ENCODE results near the gene TUBD1. TPM values are rescaled to one million over a fixed set of nuclear protein-coding genes. Genes with fewer than 3 reads are reported as not detected.
"Not testable (repeated sequence)": the region's sequence is repeated elsewhere in the genome, so short reads cannot be mapped to it uniquely, and the experiment has no call there.

The TUBD1 gene
- total RNA-seq, 1 donor from 2014 or later, result 7.6 TPM

GRCh38 chr17:59878624-59879023 lies 14.1 kb downstream of the TUBD1 start:
- FAIRE-seq, result no peak
- Histone ChIP-seq H3K4me3 (ENCODE audit: low read depth, low read length) (no peak overlapping the region), H3K27me3 (ENCODE audit: control insufficient read depth, insufficient read depth, low read length) (no peaks in the 10 kb centered on the region), H3K36me3 (ENCODE audit: control insufficient read depth, insufficient read depth, low read length) (peaks cover 1% of the 10 kb centered on the region)
- TF ChIP-seq, protein P1, sequence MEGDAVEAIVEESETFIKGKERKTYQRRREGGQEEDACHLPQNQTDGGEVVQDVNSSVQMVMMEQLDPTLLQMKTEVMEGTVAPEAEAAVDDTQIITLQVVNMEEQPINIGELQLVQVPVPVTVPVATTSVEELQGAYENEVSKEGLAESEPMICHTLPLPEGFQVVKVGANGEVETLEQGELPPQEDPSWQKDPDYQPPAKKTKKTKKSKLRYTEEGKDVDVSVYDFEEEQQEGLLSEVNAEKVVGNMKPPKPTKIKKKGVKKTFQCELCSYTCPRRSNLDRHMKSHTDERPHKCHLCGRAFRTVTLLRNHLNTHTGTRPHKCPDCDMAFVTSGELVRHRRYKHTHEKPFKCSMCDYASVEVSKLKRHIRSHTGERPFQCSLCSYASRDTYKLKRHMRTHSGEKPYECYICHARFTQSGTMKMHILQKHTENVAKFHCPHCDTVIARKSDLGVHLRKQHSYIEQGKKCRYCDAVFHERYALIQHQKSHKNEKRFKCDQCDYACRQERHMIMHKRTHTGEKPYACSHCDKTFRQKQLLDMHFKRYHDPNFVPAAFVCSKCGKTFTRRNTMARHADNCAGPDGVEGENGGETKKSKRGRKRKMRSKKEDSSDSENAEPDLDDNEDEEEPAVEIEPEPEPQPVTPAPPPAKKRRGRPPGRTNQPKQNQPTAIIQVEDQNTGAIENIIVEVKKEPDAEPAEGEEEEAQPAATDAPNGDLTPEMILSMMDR (IDR thresholded peaks at IDR 0.05; ENCODE audit: insufficient read depth, low read length, severe bottlenecking), result no peak
- DNase-seq (ENCODE audit: low read depth), result no peak

DNA sequence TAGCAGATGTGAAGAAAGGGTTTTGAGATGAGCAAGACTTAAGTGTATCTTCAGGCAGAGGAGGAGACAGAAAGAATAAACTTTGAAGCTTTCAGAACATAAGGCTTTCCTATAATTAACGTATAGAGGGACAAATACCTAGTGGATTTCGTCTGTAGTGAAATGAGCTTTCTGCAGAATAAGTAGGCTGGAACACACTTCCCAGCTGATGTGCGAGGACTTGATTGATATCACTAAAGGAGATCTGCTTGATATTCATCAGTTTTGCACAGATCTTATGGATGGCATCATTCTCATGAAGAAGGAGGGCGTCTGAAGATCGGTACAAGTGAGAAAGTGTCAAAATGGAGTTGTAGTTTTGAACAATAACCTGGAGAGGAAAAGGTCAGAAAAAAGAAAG lies 14.8 kb downstream of the TUBD1 start:
- H3K4me3 ChIP-seq (ENCODE audit: low read depth, low read length), result no peak overlapping the region
- DNase-seq (ENCODE audit: low read depth) (no peak), FAIRE-seq (no peak)
- no peaks in the 10 kb centered on the region for H3K27me3 ChIP-seq (ENCODE audit: control insufficient read depth, insufficient read depth, low read length)
- H3K36me3 ChIP-seq (ENCODE audit: control insufficient read depth, insufficient read depth, low read length), result peaks cover 1% of the 10 kb centered on the region
- TF ChIP-seq, protein P1 (IDR thresholded peaks at IDR 0.05; ENCODE audit: insufficient read depth, low read length, severe bottlenecking), result no peak

DNA sequence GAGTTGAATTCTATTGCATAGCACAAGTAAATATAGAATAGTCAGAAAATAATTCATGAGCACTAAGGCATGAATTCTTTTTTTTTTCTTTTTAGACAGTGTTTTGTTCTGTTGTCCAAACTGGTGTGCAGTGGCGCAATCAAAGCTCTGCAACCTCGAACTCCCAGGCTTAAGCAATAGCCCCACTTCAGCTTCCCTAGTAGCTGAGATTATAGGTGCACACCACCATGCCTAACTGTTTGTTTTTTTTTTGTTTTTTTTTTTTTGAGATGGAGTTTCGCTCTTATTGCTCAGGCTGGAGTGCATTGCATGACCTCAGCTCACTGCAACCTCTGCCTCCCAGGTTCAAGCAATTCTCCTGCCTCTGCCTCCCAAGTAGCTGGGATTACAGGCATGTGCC lies 16.6 kb downstream of the TUBD1 start:
- DNase-seq (ENCODE audit: low read depth), result no peak
- Histone ChIP-seq H3K27me3 (ENCODE audit: control insufficient read depth, insufficient read depth, low read length) (no peaks in the 10 kb centered on the region), H3K4me3 (ENCODE audit: low read depth, low read length) (no peak overlapping the region), H3K36me3 (ENCODE audit: control insufficient read depth, insufficient read depth, low read length) (peaks cover 1% of the 10 kb centered on the region)
- no peak for FAIRE-seq
- TF ChIP-seq, protein P1 (IDR thresholded peaks at IDR 0.05; ENCODE audit: insufficient read depth, low read length, severe bottlenecking), result no peak

DNA sequence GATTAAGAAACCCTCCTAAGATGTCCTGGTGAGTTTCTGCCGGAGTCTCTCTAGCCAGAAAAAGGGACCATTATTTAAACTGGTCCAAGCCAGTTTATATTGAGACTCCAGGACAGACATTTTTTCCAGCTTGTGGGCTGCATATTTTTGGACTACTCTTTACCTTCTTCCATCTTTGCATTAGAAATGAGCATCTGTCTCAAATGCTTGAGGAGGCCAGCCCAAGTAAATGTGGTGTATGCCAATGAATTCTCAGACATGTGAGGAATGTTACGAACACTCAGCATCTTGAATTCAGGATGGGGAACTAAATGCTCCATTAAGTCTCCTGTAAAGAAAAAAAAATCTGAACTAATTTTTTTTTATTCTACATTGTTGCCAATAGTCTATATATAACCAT lies 18.4 kb downstream of the TUBD1 start:
- Histone ChIP-seq H3K36me3 (ENCODE audit: control insufficient read depth, insufficient read depth, low read length) (peaks cover 1% of the 10 kb centered on the region), H3K4me3 (ENCODE audit: low read depth, low read length) (no peak overlapping the region), H3K27me3 (ENCODE audit: control insufficient read depth, insufficient read depth, low read length) (no peaks in the 10 kb centered on the region)
- no peak for FAIRE-seq
- TF ChIP-seq, protein P1 (IDR thresholded peaks at IDR 0.05; ENCODE audit: insufficient read depth, low read length, severe bottlenecking), result no peak
- no peak for DNase-seq (ENCODE audit: low read depth)

- DNase-seq (ENCODE audit: low read depth); FAIRE-seq; H3K4me3 ChIP-seq (ENCODE audit: low read depth, low read length); H3K27me3 ChIP-seq (ENCODE audit: control insufficient read depth, insufficient read depth, low read length); H3K36me3 ChIP-seq (ENCODE audit: control insufficient read depth, insufficient read depth, low read length): not testable (repeated sequence)
These were observed 19.3 kb downstream of the TUBD1 start for GRCh38 chr17:59873414-59873813.

DNA sequence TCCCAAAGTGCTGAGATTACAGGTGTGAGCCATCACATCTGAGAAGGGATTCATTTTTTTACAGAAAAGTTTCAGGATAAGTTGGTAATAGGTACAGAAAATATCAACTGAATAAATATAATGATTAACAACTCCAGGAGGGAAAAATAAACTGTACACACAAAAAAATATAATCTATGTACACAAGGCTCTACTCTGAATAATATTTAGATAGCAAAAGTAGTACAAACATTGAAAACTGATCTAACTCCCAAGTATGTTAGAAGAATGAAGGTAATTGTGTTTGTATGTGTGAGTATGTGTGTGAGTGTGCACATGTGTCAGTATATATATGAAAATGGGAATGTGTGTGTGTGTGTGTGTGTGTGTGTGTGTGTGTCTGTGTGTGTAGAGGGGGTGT lies 20.4 kb downstream of the TUBD1 start:
- peaks cover 1% of the 10 kb centered on the region for H3K36me3 ChIP-seq (ENCODE audit: control insufficient read depth, insufficient read depth, low read length)
- H3K4me3 ChIP-seq (ENCODE audit: low read depth, low read length), result no peak overlapping the region
- TF ChIP-seq, protein P1 (IDR thresholded peaks at IDR 0.05; ENCODE audit: insufficient read depth, low read length, severe bottlenecking), result no peak
- H3K27me3 ChIP-seq (ENCODE audit: control insufficient read depth, insufficient read depth, low read length), result no peaks in the 10 kb centered on the region
- FAIRE-seq (no peak), DNase-seq (ENCODE audit: low read depth) (no peak)

Data from bronchial epithelial cell (primary cell).